NCI-H2107 (cell line): ENCODE results near the gene WNT5B.
"Not testable (repeated sequence)": the region's sequence is repeated elsewhere in the genome, so short reads cannot be mapped to it uniquely, and the experiment has no call there.

Source experiments
- DNase-seq: peaks from one replicate; lab custom pipeline; 2025; lab: John Stamatoyannopoulos, UW

The WNT5B gene

DNA sequence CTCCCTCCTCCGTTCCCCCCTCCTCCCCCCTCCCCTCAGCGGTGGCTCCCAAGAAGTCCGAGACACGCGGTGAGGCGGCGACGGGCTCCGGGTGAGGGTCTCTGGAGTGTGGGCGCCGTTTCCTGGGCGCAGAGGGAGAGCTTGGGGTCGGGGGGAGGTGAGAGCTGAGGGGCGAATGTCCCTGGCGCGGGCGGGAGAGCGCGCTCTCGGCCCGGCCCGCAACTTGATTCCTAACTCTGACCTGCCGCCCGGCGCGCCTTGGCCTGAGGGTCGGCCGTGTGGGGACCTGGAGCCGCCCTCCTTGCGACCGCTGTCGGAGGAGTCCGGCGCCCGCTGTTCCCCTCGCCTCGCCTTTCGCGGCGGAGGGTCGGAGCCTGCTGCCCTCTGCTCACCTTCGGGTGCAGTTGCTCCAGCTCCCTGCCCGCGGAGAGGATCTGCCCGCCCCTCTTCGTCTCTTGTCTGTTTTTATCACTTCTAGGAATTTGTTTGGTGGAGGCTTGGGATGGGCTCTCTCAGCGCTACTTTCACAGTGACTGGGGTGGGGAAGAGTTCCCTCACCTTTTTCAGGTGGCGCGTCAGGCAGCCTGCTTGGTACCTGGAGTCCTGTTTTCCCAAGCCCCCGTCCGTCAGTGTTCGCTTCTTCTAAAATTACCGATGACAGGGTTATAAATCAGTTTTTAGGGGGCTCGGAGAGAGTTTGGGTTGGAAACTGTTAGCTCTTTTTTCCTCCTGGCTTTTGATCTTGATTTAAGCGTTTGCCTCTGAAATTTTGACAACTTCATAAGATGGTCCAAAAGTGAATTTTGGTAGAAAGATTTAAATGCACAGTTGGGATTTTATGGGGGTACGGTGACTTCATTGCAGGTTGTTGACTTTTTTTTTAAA, 62.3 kb downstream of the WNT5B start:
- peak; percentile 38 for DNase-seq

DNA sequence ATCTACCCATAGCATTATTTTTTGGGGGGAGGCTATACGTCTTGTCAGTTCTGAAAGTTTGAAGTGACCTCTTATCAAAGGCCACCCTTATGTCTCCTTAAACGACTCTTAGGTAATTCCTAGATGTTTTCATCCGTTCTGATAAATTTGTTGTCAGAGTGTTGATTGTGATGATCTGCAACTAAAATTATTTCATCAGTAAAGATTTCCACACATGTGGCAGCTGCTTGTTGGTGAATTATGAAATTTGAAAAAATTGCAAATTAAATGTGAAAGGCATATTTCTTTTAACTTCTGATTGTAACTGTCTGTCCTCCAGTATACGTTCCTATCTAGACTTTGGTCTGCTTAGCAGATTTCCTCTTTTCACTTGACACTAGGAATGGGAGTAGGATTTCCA, 63.2 kb downstream of the WNT5B start:
- DNase-seq: no peak

DNA sequence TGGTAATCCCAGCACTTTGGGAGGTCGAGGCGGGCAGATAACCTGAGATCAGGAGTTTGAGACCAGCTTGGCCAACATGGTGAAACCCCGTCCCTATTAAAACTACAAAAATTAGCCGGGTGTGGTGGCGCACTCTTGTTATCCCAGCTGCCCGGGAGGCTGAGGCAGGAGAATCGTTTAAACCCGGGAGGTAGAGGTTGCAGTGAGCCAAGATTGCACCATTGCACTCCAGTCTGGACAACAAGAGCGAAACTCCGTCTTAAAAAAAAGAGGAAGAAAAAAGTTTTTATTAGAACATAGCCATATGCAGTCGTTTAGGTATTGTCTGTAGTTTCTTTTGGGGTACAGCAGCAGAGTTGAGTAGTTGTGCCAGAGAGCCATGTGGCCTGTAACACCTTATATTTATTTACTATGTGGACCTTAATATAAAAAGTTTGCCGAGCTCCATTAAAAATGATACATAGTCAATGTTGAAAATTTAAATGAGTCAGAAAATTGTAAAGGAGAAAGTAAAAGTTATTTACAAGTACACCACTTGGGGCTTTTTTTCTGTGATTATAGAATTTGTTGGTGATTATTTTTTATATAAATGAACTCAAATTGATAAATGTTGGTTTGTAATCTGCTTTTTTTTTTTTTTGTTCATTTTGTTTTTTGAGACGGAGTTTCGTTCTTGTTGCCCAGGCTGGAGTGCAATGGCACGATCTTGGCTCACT, 64.0 kb downstream of the WNT5B start:
- DNase-seq: no peak

DNA sequence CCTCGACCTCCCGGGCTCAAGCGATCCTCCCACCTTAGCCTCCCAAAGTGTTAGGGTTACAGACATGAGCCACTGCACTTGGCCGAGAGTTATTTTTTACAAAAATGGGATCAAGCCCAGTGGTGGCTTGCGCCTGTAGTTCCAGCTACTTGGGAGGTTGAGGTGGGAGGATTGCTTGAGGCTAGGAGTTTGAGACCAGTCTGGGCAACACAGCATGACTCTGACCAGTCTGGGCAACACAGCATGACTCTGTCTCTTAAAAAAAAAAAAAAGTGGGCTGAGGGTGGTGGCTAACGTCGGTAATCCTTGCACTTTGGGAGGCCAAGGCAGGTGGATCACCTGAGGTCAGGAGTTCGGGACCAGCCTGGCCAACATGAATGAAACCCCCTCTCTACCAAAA, 66.1 kb downstream of the WNT5B start:
- not testable (repeated sequence) for DNase-seq

DNA sequence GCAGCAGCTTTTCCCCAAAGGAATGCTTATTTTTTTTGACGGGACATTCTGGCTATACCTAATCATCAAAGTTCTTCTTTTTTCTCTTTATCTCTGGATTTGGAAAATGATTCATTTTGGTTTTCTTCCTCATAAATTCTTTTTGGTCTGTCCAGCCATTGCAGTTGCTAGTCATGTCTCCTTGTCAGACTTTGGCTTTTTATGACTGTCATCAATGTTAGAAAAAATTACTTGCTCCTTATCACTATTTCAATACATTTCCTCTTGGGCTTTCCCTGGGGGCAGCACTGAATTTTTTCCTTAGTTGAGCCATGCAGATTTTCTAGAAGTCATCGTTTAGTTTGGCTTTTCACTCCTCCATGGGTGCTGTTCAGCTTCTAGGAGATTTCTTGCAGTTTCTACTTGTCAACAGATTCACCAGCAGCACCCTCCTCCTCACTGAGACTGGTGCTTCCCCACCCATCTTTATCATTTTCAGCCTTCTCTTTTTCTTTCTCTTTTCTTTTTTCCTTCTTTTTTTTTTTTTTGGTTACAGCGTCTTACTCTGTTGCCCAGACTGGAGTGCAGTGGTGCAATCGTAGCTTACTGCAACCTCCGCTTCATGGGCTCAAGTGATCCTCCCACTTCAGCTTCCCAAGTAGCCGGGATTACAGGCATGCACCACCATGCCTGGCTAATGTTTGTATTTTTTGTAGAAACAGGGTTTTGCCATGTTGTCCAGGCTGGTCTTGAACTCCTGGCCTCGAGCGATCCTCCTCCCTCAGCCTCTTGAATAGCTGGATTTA, 67.0 kb downstream of the WNT5B start:
- no peak for DNase-seq

DNA sequence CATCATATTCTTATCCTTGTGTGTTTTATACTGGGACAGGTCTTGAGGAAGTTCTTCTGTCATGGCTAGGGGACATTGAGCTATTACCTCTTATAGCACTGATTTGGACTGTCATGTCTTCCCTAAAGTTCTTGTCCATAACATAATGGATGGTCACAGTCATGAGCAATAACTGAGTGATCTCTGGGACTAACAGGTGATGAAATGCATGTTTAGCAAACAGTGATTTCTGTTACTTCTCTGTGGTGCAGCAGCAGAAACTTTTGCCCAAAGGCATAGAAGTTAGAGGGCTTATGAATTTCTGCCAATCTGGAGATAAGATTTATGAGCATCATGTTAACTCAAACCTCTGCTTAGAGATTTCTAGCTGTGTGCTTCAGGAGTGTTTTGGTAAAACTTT, 67.8 kb downstream of the WNT5B start:
- DNase-seq: no peak
